IMR-90 (cell line): ENCODE results near the gene ME3. TPM values are rescaled to one million over a fixed set of nuclear protein-coding genes. Genes with fewer than 3 reads are reported as not detected.

Source experiments
- ATAC-seq: fragments of 200-7000 bp; cut with Tn5 transposase; 2 replicates; pipeline ENCODE4 v1.9.1; 2020; ENCODE audit warnings: low read depth, mild to moderate bottlenecking, moderate library complexity
- BruUV-seq: library from RNA; stranded (reverse); fragments of 400-500 nt; replicated peaks from 2 replicates; lab custom pipeline; 2021; lab: Mats Ljungman, UMichigan
- CTCF ChIA-PET: fragments of 300-600 bp; formaldehyde crosslinking; extraction: SDS; loops from one replicate; lab custom pipeline; 2021; ENCODE audit warnings: antibody characterized with exemption; lab: Yijun Ruan, JAX
- POLR2A ChIA-PET: fragments of 300-600 bp; sonication (Branson Sonifier 250); formaldehyde crosslinking; loops from one replicate; lab custom pipeline; 2022; ENCODE audit warnings: antibody characterized with exemption; ENCODE audit not compliant: unreplicated experiment; lab: Charles Lee
- DNase-seq: peaks from one replicate; pipeline ENCODE4 v3.0.0; 2013
- H2AFZ ChIP-seq: replicated peaks from 2 replicates; pipeline ENCODE3; 2013; ENCODE audit warnings: low read length, mild to moderate bottlenecking; ENCODE audit not compliant: poor library complexity
- H2AK5ac ChIP-seq: 2 replicates; pipeline ENCODE4 v1.6.1; 2013; ENCODE audit warnings: low read depth, low read length, inconsistent platforms
- H2AK9ac ChIP-seq: replicated peaks from 2 replicates; pipeline ENCODE3; 2013; ENCODE audit warnings: mild to moderate bottlenecking, low read depth, low read length, moderate library complexity; ENCODE audit not compliant: poor library complexity
- H2BK120ac ChIP-seq: 2 replicates; pipeline ENCODE4 v1.6.1; 2013; ENCODE audit warnings: low read depth, low read length, inconsistent platforms
- H2BK15ac ChIP-seq: 3 replicates; pipeline ENCODE4 v1.6.1; 2013; ENCODE audit warnings: low read depth, low read length, inconsistent platforms
- H2BK20ac ChIP-seq: 2 replicates; pipeline ENCODE4 v1.6.1; 2013; ENCODE audit warnings: low read depth, mild to moderate bottlenecking, inconsistent platforms, low read length, moderate library complexity
- H2BK5ac ChIP-seq: 2 replicates; pipeline ENCODE4 v1.6.1; 2013; ENCODE audit warnings: mild to moderate bottlenecking, low read depth, low read length, inconsistent platforms; ENCODE audit not compliant: poor library complexity, severe bottlenecking
- H3K14ac ChIP-seq: replicated peaks from 2 replicates; pipeline ENCODE4 v1.6.1; 2013; ENCODE audit warnings: low read depth, low read length, inconsistent platforms
- H3K18ac ChIP-seq: 2 replicates; pipeline ENCODE4 v1.6.1; 2013; ENCODE audit warnings: low read depth, low read length, control low read depth
- H3K23ac ChIP-seq: 2 replicates; pipeline ENCODE4 v1.6.1; 2013; ENCODE audit warnings: low read depth, low read length, inconsistent platforms
- H3K27ac ChIP-seq: 2 replicates; pipeline ENCODE4 v1.5.1; 2013; ENCODE audit warnings: mild to moderate bottlenecking, control low read depth, low read length; ENCODE audit not compliant: insufficient read depth
- H3K27me3 ChIP-seq: 2 replicates; pipeline ENCODE4 v1.6.1; 2013; ENCODE audit warnings: low read length; ENCODE audit not compliant: control insufficient read depth, insufficient read depth
- H3K36me3 ChIP-seq: 2 replicates; pipeline ENCODE4 v1.6.1; 2013; ENCODE audit warnings: low read length, mixed read lengths; ENCODE audit not compliant: control insufficient read depth, insufficient read depth
- H3K4ac ChIP-seq: 2 replicates; pipeline ENCODE4 v1.6.1; 2013; ENCODE audit warnings: low read depth, low read length, inconsistent platforms
- H3K4me1 ChIP-seq: 2 replicates; pipeline ENCODE4 v1.6.1; 2013; ENCODE audit warnings: low read length, mixed read lengths; ENCODE audit not compliant: control insufficient read depth, insufficient read depth
- H3K4me2 ChIP-seq: 2 replicates; pipeline ENCODE4 v1.6.1; 2013; ENCODE audit warnings: low read depth, mild to moderate bottlenecking, control low read depth, low read length, moderate library complexity
- H3K4me3 ChIP-seq: 2 replicates; pipeline ENCODE4 v1.5.1; 2013; ENCODE audit warnings: low read depth, mild to moderate bottlenecking, control low read depth, low read length, moderate library complexity; ENCODE audit not compliant: insufficient read depth
- H3K56ac ChIP-seq: 2 replicates; pipeline ENCODE4 v1.6.1; 2013; ENCODE audit warnings: low read length, inconsistent platforms; ENCODE audit not compliant: insufficient read depth; ENCODE audit errors: extremely low read depth
- H3K79me1 ChIP-seq, 2 experiments: 2 replicates each; pipeline ENCODE4 v1.6.1; 2013; ENCODE audit warnings: low read length in 2 of 2, inconsistent platforms in 1 of 2, low read depth in 1 of 2
- H3K9ac ChIP-seq: 2 replicates; pipeline ENCODE4 v1.6.1; 2013; ENCODE audit warnings: low read depth, low read length, control low read depth
- H3K9me1 ChIP-seq: 2 replicates; pipeline ENCODE4 v1.6.1; 2013; ENCODE audit warnings: low read length, inconsistent platforms; ENCODE audit not compliant: insufficient read depth
- H3K9me3 ChIP-seq: 2 replicates; pipeline ENCODE4 v1.6.1; 2013; ENCODE audit warnings: low read length; ENCODE audit not compliant: control insufficient read depth, insufficient read depth
- H4K20me1 ChIP-seq: 2 replicates; pipeline ENCODE4 v1.6.1; 2013; ENCODE audit warnings: low read length, inconsistent platforms; ENCODE audit not compliant: insufficient read depth
- H4K5ac ChIP-seq: 2 replicates; pipeline ENCODE4 v1.6.1; 2013; ENCODE audit warnings: mild to moderate bottlenecking, low read depth, low read length, control low read depth
- H4K8ac ChIP-seq, 2 experiments: 2 replicates each; pipeline ENCODE4 v1.6.1; 2013; ENCODE audit warnings: low read depth in 2 of 2, low read length in 2 of 2, control low read depth in 1 of 2, inconsistent platforms in 1 of 2
- H4K91ac ChIP-seq: 2 replicates; pipeline ENCODE4 v1.6.1; 2013; ENCODE audit warnings: low read depth, low read length, inconsistent platforms; ENCODE audit not compliant: insufficient read depth
- MAZ ChIP-seq: IDR thresholded peaks from 2 replicates; pipeline ENCODE4 v1.6.1; 2012; ENCODE audit warnings: low read depth, mild to moderate bottlenecking, low read length, improper control_type of control experiment, moderate library complexity, borderline replicate concordance
- POLR2A ChIP-seq: IDR thresholded peaks from 2 replicates; pipeline ENCODE4 v1.6.1; 2012; ENCODE audit warnings: mild to moderate bottlenecking, low read depth, low read length
- RCOR1 ChIP-seq: IDR thresholded peaks from 2 replicates; pipeline ENCODE4 v1.6.1; 2012; ENCODE audit warnings: mild to moderate bottlenecking, low read length, improper control_type of control experiment; ENCODE audit not compliant: insufficient replicate concordance
- RFX5 ChIP-seq: IDR thresholded peaks from 2 replicates; pipeline ENCODE4 v1.8.0; 2012; ENCODE audit warnings: low read depth, mild to moderate bottlenecking, low read length, moderate library complexity
- WGBS, 2 experiments: methylation state at CpG; one replicate each; pipeline versions ENCODE4 v1.1.5 to v1.1.7; 2013; ENCODE audit warnings: missing lambda C conversion rate in 2 of 2; ENCODE audit not compliant: insufficient read length in 1 of 2; ENCODE audit errors: extremely low coverage in 2 of 2; 5-methylcytosine and 5-hydroxymethylcytosine counted together
- dilution Hi-C: fragments of 300-500 bp; cut with HindIII; formaldehyde crosslinking; loops from one replicate; pipeline ENCODE4 v1.14.3; 2018; ENCODE audit warnings: low sequenced_read_pairs; ENCODE audit not compliant: unreplicated experiment
- in situ Hi-C: fragments of 300-500 bp; cut with MboI; formaldehyde crosslinking; loops from 3 replicates; pipeline ENCODE4 v1.14.3; 2019; ENCODE audit warnings: low sequenced_read_pairs, inconsistent platforms, mixed read lengths
- intact Hi-C: fragments of 100-400 bp; cut with micrococcal nuclease; formaldehyde crosslinking; loops from 2 replicates; pipeline ENCODE4 v1.10.0; 2022
- polyA plus RNA-seq, 3 experiments: library from polyadenylated mRNA; depleted of rRNA; stranded (reverse); fragments of >200 nt; gene quantifications; 2 replicates each; pipeline ENCODE4 v1.2.3, GENCODE V29; 2012; ENCODE audit warnings: low replicate concordance in 1 of 3
- total RNA-seq: library from RNA; depleted of rRNA; stranded (reverse); fragments of >200 nt; gene quantifications from 2 replicates; pipeline ENCODE4 v1.2.3, GENCODE V29; 2012

ME3 gene
- total and polyA plus RNA-seq, 2 of the 4 experiments (the other 2 are of a cell fraction) = 7.8 to 9.0 TPM

GRCh38 chr11:86510097-86510496 lies 162.3 kb downstream of the ME3 start:
- Histone ChIP-seq H3K23ac (no peak overlapping the region), H4K5ac (no peak overlapping the region), H3K36me3 (no peaks in the 10 kb centered on the region), H3K18ac (no peak overlapping the region), H4K91ac (no peak overlapping the region), H2BK15ac (no peak overlapping the region), H3K27me3 (no peaks in the 10 kb centered on the region), H2AFZ (no peak overlapping the region), H3K14ac (no peak overlapping the region), H3K4me1 (peaks cover 4% of the 10 kb centered on the region; the same call in 1 of the 2 replicates), H3K9me1 (peaks cover 9% of the 10 kb centered on the region), H3K27ac (no peak overlapping the region), H2BK120ac (peak overlapping the region; percentile 4; the same call in 1 of the 2 replicates), H3K79me1 (no peaks in the 10 kb centered on the region), H3K4ac (no peak overlapping the region), H2BK5ac (no peak overlapping the region), H2AK9ac (no peak overlapping the region), H2BK20ac (no peak overlapping the region), H3K9me3 (peaks cover 3% of the 10 kb centered on the region), H3K4me2 (no peak overlapping the region), H4K20me1 (no peaks in the 10 kb centered on the region), H3K9ac (no peak overlapping the region), H4K8ac (no peak overlapping the region), H3K4me3 (no peak overlapping the region), H3K56ac (no peak overlapping the region), H2AK5ac (peak overlapping the region; percentile 0; the same call in 1 of the 2 replicates)
- ChIA-PET CTCF (no interaction called here), POLR2A (no interaction called here)
- dilution Hi-C loops = no loop called here
- no TSS peak for BruUV-seq
- in situ Hi-C loops = no loop called here
- DNase-seq = no peak
- WGBS, 2 experiments = 80% methylated on average over 1 of the region's 2 CpGs; no CpG with 5 or more reads in 1 of the 2 experiments
- intact Hi-C loops = no loop called here
- TF ChIP-seq RCOR1 (no peak), MAZ (no peak), POLR2A (no peak), RFX5 (no peak)
- ATAC-seq = no peak
